HepG2 (cell line): ENCODE data around the gene DCAF6. TPM values are rescaled to one million over a fixed set of nuclear protein-coding genes. Genes with fewer than 3 reads are reported as not detected.

Experiments
- ADNP ChIP-seq: sonication (generic); formaldehyde crosslinking; IDR thresholded peaks from 2 replicates; pipeline ENCODE4 v1.4.0; 2020; ENCODE audit warnings: missing genetic modification reagents
- CBX5 ChIP-seq: sonication (generic); formaldehyde crosslinking; IDR thresholded peaks from 2 replicates; pipeline ENCODE4 v1.4.0; 2020; ENCODE audit warnings: missing genetic modification reagents, borderline replicate concordance
- FOXJ3 ChIP-seq: sonication (generic); formaldehyde crosslinking; IDR thresholded peaks from 2 replicates; pipeline ENCODE4 v1.4.0; 2020; ENCODE audit warnings: missing genetic modification reagents, mild to moderate bottlenecking, borderline replicate concordance
- HMG20B ChIP-seq: conservative IDR thresholded peaks from 2 replicates; pipeline ENCODE4 v1.6.1; 2016; ENCODE audit warnings: missing genetic modification reagents, missing compliant biosample characterization
- IRF2 ChIP-seq: IDR thresholded peaks from 2 replicates; pipeline ENCODE4 v1.6.1; 2018; ENCODE audit warnings: missing genetic modification reagents, missing compliant biosample characterization
- KMT2A ChIP-seq: sonication (generic); formaldehyde crosslinking; IDR thresholded peaks from 2 replicates; pipeline ENCODE4 v1.4.0; 2020; ENCODE audit warnings: missing genetic modification reagents
- NR2F2 ChIP-seq: IDR thresholded peaks from 2 replicates; pipeline ENCODE4 v1.6.1; 2012; ENCODE audit warnings: low read depth, inconsistent platforms, borderline replicate concordance
- REPIN1 ChIP-seq: sonication (generic); formaldehyde crosslinking; IDR thresholded peaks from 2 replicates; pipeline ENCODE4 v1.8.0; 2022; ENCODE audit warnings: missing genetic modification reagents, low read depth, mild to moderate bottlenecking, borderline replicate concordance
- SALL1 ChIP-seq: sonication (generic); formaldehyde crosslinking; IDR thresholded peaks from 2 replicates; pipeline ENCODE4 v1.8.0; 2022; ENCODE audit warnings: mild to moderate bottlenecking, missing genetic modification reagents
- SMAD9 ChIP-seq: sonication (generic); formaldehyde crosslinking; IDR thresholded peaks from 2 replicates; pipeline ENCODE4 v1.5.1; 2020; ENCODE audit warnings: mild to moderate bottlenecking, missing genetic modification reagents
- ZBTB7A ChIP-seq: sonication (generic); formaldehyde crosslinking; IDR thresholded peaks from 2 replicates; pipeline ENCODE4 v1.8.0; 2022; ENCODE audit warnings: mild to moderate bottlenecking, missing genetic modification reagents
- ZNF253 ChIP-seq: sonication (generic); formaldehyde crosslinking; IDR thresholded peaks from 2 replicates; pipeline ENCODE4 v1.8.0; 2022; ENCODE audit warnings: mild to moderate bottlenecking, missing genetic modification reagents, borderline replicate concordance
- ZNF331 ChIP-seq: sonication (generic); formaldehyde crosslinking; IDR thresholded peaks from 2 replicates; pipeline ENCODE4 v1.4.0; 2020; ENCODE audit warnings: missing genetic modification reagents
- ZNF549 ChIP-seq: sonication (generic); formaldehyde crosslinking; IDR thresholded peaks from 2 replicates; pipeline ENCODE4 v1.5.0; 2020; ENCODE audit warnings: missing genetic modification reagents
- ZNF841 ChIP-seq: sonication (generic); formaldehyde crosslinking; IDR thresholded peaks from 2 replicates; pipeline ENCODE4 v1.8.1; 2023; ENCODE audit warnings: missing genetic modification reagents, borderline replicate concordance
- polyA plus RNA-seq, 8 experiments: library from polyadenylated mRNA; depleted of rRNA in 3 of 8; stranded (reverse) in 7 of 8; unstranded in 1 of 8; fragments of >200 nt; fragmentation: Illumina TruSeq in 4 of 8; extraction: Trizol in 4 of 8; gene quantifications; 2 replicates each; pipeline versions ENCODE4 v1.2.1 to v1.2.3, GENCODE V29; 2011 to 2016; ENCODE audit warnings: low read depth in 4 of 8, missing spikeins in 1 of 8, mixed read lengths in 1 of 8; ENCODE audit not compliant: insufficient read depth in 1 of 8
- total RNA-seq, 5 experiments: library from RNA; depleted of rRNA; stranded (reverse); fragments of >200 nt; fragmentation: Illumina TruSeq; extraction: Trizol; gene quantifications; 2 replicates each; pipeline ENCODE4 v1.2.3, GENCODE V29; 2016; ENCODE audit warnings: low read depth in 1 of 5
- TF ChIP-seq, protein P1 (sequence below): sonication (generic); formaldehyde crosslinking; IDR thresholded peaks from 2 replicates; pipeline ENCODE4 v1.4.0; 2020; ENCODE audit warnings: missing genetic modification reagents, borderline replicate concordance
- TF ChIP-seq, protein P2 (sequence below): sonication (generic); formaldehyde crosslinking; IDR thresholded peaks from 2 replicates; pipeline ENCODE4 v1.4.0; 2020; ENCODE audit warnings: missing genetic modification reagents, borderline replicate concordance
- TF ChIP-seq, protein P3 (sequence below): sonication (generic); formaldehyde crosslinking; conservative IDR thresholded peaks from 2 replicates; pipeline ENCODE4 v1.4.0; 2020; ENCODE audit warnings: missing genetic modification reagents
- TF ChIP-seq, protein P4 (sequence below): IDR thresholded peaks from 2 replicates; pipeline ENCODE4 v1.6.1; 2016; ENCODE audit warnings: missing biosample characterization, missing genetic modification reagents, low read depth

The DCAF6 gene
- total and polyA plus RNA-seq, 2 of the 13 experiments (the other 11 are each of a cell fraction or from before 2014, with no cell fraction given), result 24.7 to 33.7 TPM

DNA sequence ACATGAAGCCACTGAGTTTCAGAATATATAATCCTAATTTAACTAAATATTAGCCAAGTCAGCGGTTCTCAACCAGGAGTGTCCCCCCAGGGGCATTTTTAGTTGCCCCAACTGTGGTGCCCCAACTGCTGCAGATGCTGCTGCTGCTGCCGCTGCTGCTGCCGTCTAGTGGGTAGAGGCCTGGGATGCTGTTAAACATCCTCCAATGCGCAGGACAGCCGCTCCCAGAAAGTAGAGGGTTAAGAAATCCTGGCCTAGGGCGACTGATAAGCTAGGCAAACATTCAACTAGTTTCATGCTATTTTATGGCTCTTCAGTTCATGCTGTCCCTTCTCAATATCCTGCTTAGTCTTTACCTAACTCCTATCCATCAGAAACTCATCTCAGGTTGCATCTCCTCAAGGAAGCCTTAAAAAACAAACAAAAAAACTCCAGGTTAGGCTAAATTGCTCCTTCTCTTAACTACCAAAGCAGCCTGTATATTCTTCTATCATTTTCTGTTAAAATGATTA, 9.9 kb upstream of the DCAF6 start (continued):
- TF ChIP-seq, protein P1, sequence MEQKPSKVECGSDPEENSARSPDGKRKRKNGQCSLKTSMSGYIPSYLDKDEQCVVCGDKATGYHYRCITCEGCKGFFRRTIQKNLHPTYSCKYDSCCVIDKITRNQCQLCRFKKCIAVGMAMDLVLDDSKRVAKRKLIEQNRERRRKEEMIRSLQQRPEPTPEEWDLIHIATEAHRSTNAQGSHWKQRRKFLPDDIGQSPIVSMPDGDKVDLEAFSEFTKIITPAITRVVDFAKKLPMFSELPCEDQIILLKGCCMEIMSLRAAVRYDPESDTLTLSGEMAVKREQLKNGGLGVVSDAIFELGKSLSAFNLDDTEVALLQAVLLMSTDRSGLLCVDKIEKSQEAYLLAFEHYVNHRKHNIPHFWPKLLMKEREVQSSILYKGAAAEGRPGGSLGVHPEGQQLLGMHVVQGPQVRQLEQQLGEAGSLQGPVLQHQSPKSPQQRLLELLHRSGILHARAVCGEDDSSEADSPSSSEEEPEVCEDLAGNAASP, result peak; percentile 48; the same call in 1 of the 2 replicates
- TF ChIP-seq KMT2A (CRISPR knock-in tag), result peak; percentile 86
- 0 out of 2 replicates have a peak, but pooled peaks have one; percentile 24 for TF ChIP-seq ADNP (CRISPR knock-in tag)
- TF ChIP-seq NR2F2, result 0 out of 2 replicates have a peak, but pooled peaks have one; percentile 13
- TF ChIP-seq ZNF841, result no peak
- TF ChIP-seq ZNF253 (CRISPR knock-in tag), result no peak
- no peak for TF ChIP-seq SMAD9 (CRISPR knock-in tag)
- TF ChIP-seq HMG20B, result 0 out of 2 replicates have a peak, but pooled peaks have one; percentile 19
- TF ChIP-seq, protein P2, sequence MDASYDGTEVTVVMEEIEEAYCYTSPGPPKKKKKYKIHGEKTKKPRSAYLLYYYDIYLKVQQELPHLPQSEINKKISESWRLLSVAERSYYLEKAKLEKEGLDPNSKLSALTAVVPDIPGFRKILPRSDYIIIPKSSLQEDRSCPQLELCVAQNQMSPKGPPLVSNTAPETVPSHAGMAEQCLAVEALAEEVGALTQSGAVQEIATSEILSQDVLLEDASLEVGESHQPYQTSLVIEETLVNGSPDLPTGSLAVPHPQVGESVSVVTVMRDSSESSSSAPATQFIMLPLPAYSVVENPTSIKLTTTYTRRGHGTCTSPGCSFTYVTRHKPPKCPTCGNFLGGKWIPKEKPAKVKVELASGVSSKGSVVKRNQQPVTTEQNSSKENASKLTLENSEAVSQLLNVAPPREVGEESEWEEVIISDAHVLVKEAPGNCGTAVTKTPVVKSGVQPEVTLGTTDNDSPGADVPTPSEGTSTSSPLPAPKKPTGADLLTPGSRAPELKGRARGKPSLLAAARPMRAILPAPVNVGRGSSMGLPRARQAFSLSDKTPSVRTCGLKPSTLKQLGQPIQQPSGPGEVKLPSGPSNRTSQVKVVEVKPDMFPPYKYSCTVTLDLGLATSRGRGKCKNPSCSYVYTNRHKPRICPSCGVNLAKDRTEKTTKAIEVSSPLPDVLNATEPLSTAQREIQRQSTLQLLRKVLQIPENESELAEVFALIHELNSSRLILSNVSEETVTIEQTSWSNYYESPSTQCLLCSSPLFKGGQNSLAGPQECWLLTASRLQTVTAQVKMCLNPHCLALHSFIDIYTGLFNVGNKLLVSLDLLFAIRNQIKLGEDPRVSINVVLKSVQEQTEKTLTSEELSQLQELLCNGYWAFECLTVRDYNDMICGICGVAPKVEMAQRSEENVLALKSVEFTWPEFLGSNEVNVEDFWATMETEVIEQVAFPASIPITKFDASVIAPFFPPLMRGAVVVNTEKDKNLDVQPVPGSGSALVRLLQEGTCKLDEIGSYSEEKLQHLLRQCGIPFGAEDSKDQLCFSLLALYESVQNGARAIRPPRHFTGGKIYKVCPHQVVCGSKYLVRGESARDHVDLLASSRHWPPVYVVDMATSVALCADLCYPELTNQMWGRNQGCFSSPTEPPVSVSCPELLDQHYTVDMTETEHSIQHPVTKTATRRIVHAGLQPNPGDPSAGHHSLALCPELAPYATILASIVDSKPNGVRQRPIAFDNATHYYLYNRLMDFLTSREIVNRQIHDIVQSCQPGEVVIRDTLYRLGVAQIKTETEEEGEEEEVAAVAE (CRISPR knock-in tag), result no peak
- peak; percentile 86 for TF ChIP-seq SALL1
- TF ChIP-seq ZBTB7A (CRISPR knock-in tag), result no peak
- peak; percentile 82; the same call in 1 of the 2 replicates for TF ChIP-seq CBX5 (CRISPR knock-in tag)
- peak; percentile 64; the same call in 1 of the 2 replicates for TF ChIP-seq ZNF331 (CRISPR knock-in tag)
- peak; percentile 42; the same call in 1 of the 2 replicates for TF ChIP-seq IRF2 (CRISPR knock-in tag)
- TF ChIP-seq, protein P3, sequence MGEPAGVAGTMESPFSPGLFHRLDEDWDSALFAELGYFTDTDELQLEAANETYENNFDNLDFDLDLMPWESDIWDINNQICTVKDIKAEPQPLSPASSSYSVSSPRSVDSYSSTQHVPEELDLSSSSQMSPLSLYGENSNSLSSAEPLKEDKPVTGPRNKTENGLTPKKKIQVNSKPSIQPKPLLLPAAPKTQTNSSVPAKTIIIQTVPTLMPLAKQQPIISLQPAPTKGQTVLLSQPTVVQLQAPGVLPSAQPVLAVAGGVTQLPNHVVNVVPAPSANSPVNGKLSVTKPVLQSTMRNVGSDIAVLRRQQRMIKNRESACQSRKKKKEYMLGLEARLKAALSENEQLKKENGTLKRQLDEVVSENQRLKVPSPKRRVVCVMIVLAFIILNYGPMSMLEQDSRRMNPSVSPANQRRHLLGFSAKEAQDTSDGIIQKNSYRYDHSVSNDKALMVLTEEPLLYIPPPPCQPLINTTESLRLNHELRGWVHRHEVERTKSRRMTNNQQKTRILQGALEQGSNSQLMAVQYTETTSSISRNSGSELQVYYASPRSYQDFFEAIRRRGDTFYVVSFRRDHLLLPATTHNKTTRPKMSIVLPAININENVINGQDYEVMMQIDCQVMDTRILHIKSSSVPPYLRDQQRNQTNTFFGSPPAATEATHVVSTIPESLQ (CRISPR knock-in tag), result no peak
- TF ChIP-seq, protein P4, sequence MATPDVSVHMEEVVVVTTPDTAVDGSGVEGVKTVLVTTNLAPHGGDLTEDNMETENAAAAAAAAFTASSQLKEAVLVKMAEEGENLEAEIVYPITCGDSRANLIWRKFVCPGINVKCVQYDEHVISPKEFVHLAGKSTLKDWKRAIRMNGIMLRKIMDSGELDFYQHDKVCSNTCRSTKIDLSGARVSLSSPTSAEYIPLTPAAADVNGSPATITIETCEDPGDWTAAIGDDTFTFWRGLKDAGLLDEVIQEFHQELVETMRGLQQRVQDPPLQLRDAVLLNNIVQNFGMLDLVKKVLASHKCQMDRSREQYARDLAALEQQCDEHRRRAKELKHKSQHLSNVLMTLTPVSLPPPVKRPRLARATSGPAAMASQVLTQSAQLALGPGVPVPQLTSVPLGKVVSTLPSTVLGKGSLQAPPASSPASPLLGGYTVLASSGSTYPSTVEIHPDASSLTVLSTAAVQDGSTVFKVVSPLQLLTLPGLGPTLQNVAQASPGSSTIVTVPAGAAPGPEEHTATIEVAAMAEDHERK (CRISPR knock-in tag), result no peak
- 0 out of 2 replicates have a peak, but pooled peaks have one; percentile 31 for TF ChIP-seq FOXJ3 (CRISPR knock-in tag)
- TF ChIP-seq ZNF549 (CRISPR knock-in tag), result no peak
- TF ChIP-seq REPIN1 (CRISPR knock-in tag), result peak; percentile 77; the same call in 1 of the 2 replicates
